NOMO-1 treated with dmso at 0.1 percent for 144 hours (cell line): ENCODE results near the gene GTSE1.
A peak's percentile ranks its signal among the peaks of the same experiment; 100 is the strongest.

Experiments
- DNase-seq: peaks from one replicate; lab custom pipeline; 2025; ENCODE audit not compliant: unreplicated experiment; lab: John Stamatoyannopoulos, UW

Gene GTSE1

GRCh38 chr22:46326066-46326680 lies 29.5 kb downstream of the GTSE1 start:
- no peak for DNase-seq

GRCh38 chr22:46327691-46328465 lies 31.2 kb downstream of the GTSE1 start:
- no peak for DNase-seq

- no peak for DNase-seq
Measured at GRCh38 chr22:46328797-46329196, 32.1 kb downstream of the GTSE1 start.

GRCh38 chr22:46329616-46330015 lies 32.9 kb downstream of the GTSE1 start:
- no peak for DNase-seq

- DNase-seq, result no peak
Measured at GRCh38 chr22:46330426-46330825, 33.8 kb downstream of the GTSE1 start.

GRCh38 chr22:46331496-46331895 lies 34.8 kb downstream of the GTSE1 start:
- DNase-seq, result no peak

GRCh38 chr22:46335201-46336118 lies 38.8 kb downstream of the GTSE1 start, which contains the start of gene TRMU:
TRMU (plus strand) TSS chr22:46335714; CDS start chr22:46335765, 51 bp downstream.
- DNase-seq, result peak; percentile 82

GRCh38 chr22:46336119-46337078 lies 39.7 kb downstream of the GTSE1 start:
- no peak for DNase-seq

- DNase-seq, result no peak
Measured at GRCh38 chr22:46337870-46338269, 41.2 kb downstream of the GTSE1 start.

- no peak for DNase-seq
Measured at GRCh38 chr22:46338636-46339035, 42.0 kb downstream of the GTSE1 start.

- DNase-seq, result no peak
Measured at GRCh38 chr22:46339956-46340355, 43.3 kb downstream of the GTSE1 start.

- no peak for DNase-seq
Measured at GRCh38 chr22:46340676-46341075, 44.0 kb downstream of the GTSE1 start.

- DNase-seq, result no peak
Measured at GRCh38 chr22:46346680-46347405, 50.2 kb downstream of the GTSE1 start.

GRCh38 chr22:46347646-46348045 lies 51.0 kb downstream of the GTSE1 start:
- no peak for DNase-seq

- DNase-seq, result no peak
Measured at GRCh38 chr22:46348099-46348695, 51.5 kb downstream of the GTSE1 start.

- DNase-seq, result no peak
Measured at GRCh38 chr22:46349238-46349637, 52.6 kb downstream of the GTSE1 start.

GRCh38 chr22:46349681-46350080 lies 53.0 kb downstream of the GTSE1 start:
- no peak for DNase-seq

GRCh38 chr22:46350121-46350520 lies 53.5 kb downstream of the GTSE1 start:
- DNase-seq, result no peak

GRCh38 chr22:46350646-46351045 lies 54.0 kb downstream of the GTSE1 start:
- no peak for DNase-seq
